PFSK-1 (cell line): ENCODE measurements around the gene CD52.

Source experiments
- FOXP2 ChIP-seq: optimal IDR thresholded peaks from 2 replicates; pipeline ENCODE3; 2011; ENCODE audit warnings: borderline replicate concordance, control low read depth, inconsistent platforms; ENCODE audit not compliant: insufficient read depth; ENCODE audit errors: extremely low read length, extremely low read depth
- POLR2AphosphoS5 ChIP-seq: IDR thresholded peaks from 2 replicates; pipeline ENCODE4 v1.6.1; 2012; ENCODE audit warnings: low read depth, mild to moderate bottlenecking, control low read depth, low read length, moderate library complexity
- REST ChIP-seq, 2 experiments: IDR thresholded peaks; 2 replicates each; pipeline versions ENCODE4 v1.6.1 to v1.8.0; 2011 to 2012; ENCODE audit warnings: low read depth in 2 of 2, low read length in 2 of 2, control low read depth in 1 of 2, inconsistent platforms in 1 of 2, mild to moderate bottlenecking in 1 of 2, moderate library complexity in 1 of 2; ENCODE audit not compliant: insufficient read depth in 1 of 2
- SIN3A ChIP-seq: IDR thresholded peaks from 2 replicates; pipeline ENCODE4 v1.6.1; 2012; ENCODE audit warnings: mild to moderate bottlenecking, low read length, moderate library complexity, borderline replicate concordance; ENCODE audit not compliant: insufficient read depth
- TAF1 ChIP-seq: IDR thresholded peaks from 2 replicates; pipeline ENCODE4 v1.6.1; 2012; ENCODE audit warnings: low read length, control low read depth, borderline replicate concordance; ENCODE audit not compliant: insufficient read depth

GRCh38 chr1:26368486-26368885, 50.7 kb downstream of the CD52 start:
- no peak for TF ChIP-seq REST (IDR thresholded peaks at IDR 0.05; ENCODE audit: insufficient read depth in 1 of 2, low read depth in 2 of 2, low read length in 2 of 2)
- TF ChIP-seq TAF1: no peak
- no peak for TF ChIP-seq SIN3A
- TF ChIP-seq POLR2AphosphoS5: no peak
- TF ChIP-seq FOXP2: no peak
